ENCODE results near the gene CMC4.

The CMC4 gene

GRCh38 chrX:155052738-155053498 is 18.0 kb downstream of the CMC4 start:
- DNase-seq = no peak

GRCh38 chrX:155048977-155049619 is 21.8 kb downstream of the CMC4 start:
- no peak for DNase-seq

GRCh38 chrX:155046811-155047528 is 24.0 kb downstream of the CMC4 start:
- no peak for DNase-seq

- no peak for DNase-seq
Measured at GRCh38 chrX:155046129-155046810, 24.7 kb downstream of the CMC4 start.

- DNase-seq = no peak
Measured at GRCh38 chrX:155035688-155036087, 35.2 kb downstream of the CMC4 start.

- no peak for DNase-seq
Measured at GRCh38 chrX:155031657-155032056, 39.3 kb downstream of the CMC4 start.

- no peak for DNase-seq
Measured at GRCh38 chrX:155028877-155029291, 42.1 kb downstream of the CMC4 start.

- DNase-seq = no peak
Measured at GRCh38 chrX:155028129-155028528, 42.8 kb downstream of the CMC4 start.

GRCh38 chrX:155027509-155028066 is 43.3 kb downstream of the CMC4 start:
- no peak for DNase-seq

- DNase-seq = peak; percentile 88
Measured at GRCh38 chrX:155026727-155027508, 44.0 kb downstream of the CMC4 start, which contains the start of gene FUNDC2. FUNDC2 (plus strand) TSS chrX:155026844; CDS start chrX:155026939, 95 bp downstream.

GRCh38 chrX:155026420-155026726 is 44.6 kb downstream of the CMC4 start:
- DNase-seq = no peak

GRCh38 chrX:155023907-155024833 is 46.8 kb downstream of the CMC4 start:
- no peak for DNase-seq

- no peak for DNase-seq
Measured at GRCh38 chrX:155022585-155022984, 48.4 kb downstream of the CMC4 start, which contains the start of gene F8. F8 (minus strand) TSS chrX:155022723; CDS start chrX:155022552, 171 bp downstream.

GRCh38 chrX:155020591-155020990 is 50.3 kb downstream of the CMC4 start:
- no peak for DNase-seq
